Duodenal mucosa (tissue), 2 donors: ENCODE results near the gene PACSIN2.

Experiments used
- H3K27ac ChIP-seq: one replicate; pipeline ENCODE4 v1.7.0; 2013; ENCODE audit warnings: low read depth, low read length
- H3K27me3 ChIP-seq, 2 donors: one replicate each; pipeline ENCODE4 v1.7.0; 2013; ENCODE audit warnings: low read length in 2 of 2, control low read depth in 1 of 2; ENCODE audit not compliant: insufficient read depth in 2 of 2, control insufficient read depth in 1 of 2
- H3K36me3 ChIP-seq, 2 donors: one replicate each; pipeline ENCODE4 v1.7.0; 2013; ENCODE audit warnings: low read length in 2 of 2, control low read depth in 1 of 2; ENCODE audit not compliant: insufficient read depth in 2 of 2, control insufficient read depth in 1 of 2
- H3K4me1 ChIP-seq, 2 donors: one replicate each; pipeline ENCODE4 v1.7.0; 2013; ENCODE audit warnings: low read length in 2 of 2, control low read depth in 1 of 2; ENCODE audit not compliant: insufficient read depth in 2 of 2, control insufficient read depth in 1 of 2
- H3K4me3 ChIP-seq, 2 donors: one replicate each; pipeline ENCODE4 v1.7.0; 2013; ENCODE audit warnings: low read length in 2 of 2, low read depth in 1 of 2
- H3K9ac ChIP-seq, 2 donors: one replicate each; pipeline ENCODE4 v1.7.0; 2013; ENCODE audit warnings: low read length in 2 of 2, low read depth in 1 of 2
- H3K9me3 ChIP-seq, 2 donors: one replicate each; pipeline ENCODE4 v1.7.0; 2013; ENCODE audit warnings: low read length in 2 of 2, control low read depth in 1 of 2; ENCODE audit not compliant: control insufficient read depth in 1 of 2

The PACSIN2 gene

DNA sequence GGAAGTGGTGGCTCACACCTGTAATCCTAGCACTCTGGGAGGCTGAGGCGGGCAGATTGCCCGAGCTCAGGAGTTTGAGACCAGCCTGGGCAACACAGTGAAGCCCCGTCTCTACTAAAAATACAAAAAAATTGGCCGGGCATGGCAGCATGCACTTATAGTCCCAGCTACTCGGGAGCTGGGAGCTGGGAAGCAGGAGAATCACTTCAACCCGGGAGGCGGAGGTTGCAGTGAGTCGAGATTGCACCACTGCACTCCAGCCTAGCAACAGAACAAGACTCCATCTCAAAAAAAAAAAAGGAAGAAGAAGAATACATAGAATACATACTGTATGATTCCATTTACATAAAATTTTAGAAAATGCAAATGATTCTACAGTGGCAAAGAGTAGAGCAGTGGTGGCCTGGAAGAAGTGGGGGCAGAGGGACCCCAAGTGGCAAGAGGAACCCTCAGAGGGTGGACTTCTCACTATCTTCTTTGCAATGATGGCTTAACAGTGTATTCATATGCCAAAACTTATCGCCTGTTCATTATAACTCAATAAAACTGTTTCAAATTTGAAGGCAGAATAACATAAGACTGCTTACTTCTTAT lies 22.0 kb downstream of the PACSIN2 start:
- no peaks in the 10 kb centered on the region for H3K27me3 ChIP-seq
- H3K9ac ChIP-seq = no peak overlapping the region
- no peaks in the 10 kb centered on the region for H3K36me3 ChIP-seq
- no peak overlapping the region for H3K4me3 ChIP-seq
- peaks cover 37 to 39% of the 10 kb centered on the region in 2 donors for H3K4me1 ChIP-seq
- H3K27ac ChIP-seq = no peak overlapping the region
- H3K9me3 ChIP-seq = no peaks in the 10 kb centered on the region

- Histone ChIP-seq H3K27me3 (no peaks in the 10 kb centered on the region), H3K4me3 (no peak overlapping the region), H3K9me3 (no peaks in the 10 kb centered on the region), H3K36me3 (no peaks in the 10 kb centered on the region), H3K4me1 (peaks cover 37 to 39% of the 10 kb centered on the region in 2 donors), H3K9ac (no peak overlapping the region), H3K27ac (no peak overlapping the region)
Observed at GRCh38 chr22:42992092-42992491, 22.9 kb downstream of the PACSIN2 start.

- H3K9ac ChIP-seq = no peak overlapping the region
- peaks cover 37 to 39% of the 10 kb centered on the region in 2 donors for H3K4me1 ChIP-seq
- no peaks in the 10 kb centered on the region for H3K9me3 ChIP-seq
- no peaks in the 10 kb centered on the region for H3K27me3 ChIP-seq
- no peak overlapping the region for H3K4me3 ChIP-seq
- no peak overlapping the region for H3K27ac ChIP-seq
- no peaks in the 10 kb centered on the region for H3K36me3 ChIP-seq
Observed at GRCh38 chr22:42991010-42991651, 23.8 kb downstream of the PACSIN2 start.

- Histone ChIP-seq H3K9ac (no peak overlapping the region), H3K27ac (no peak overlapping the region), H3K4me1 (peaks cover 31 to 35% of the 10 kb centered on the region in 2 donors)
Observed at GRCh38 chr22:42990131-42990838, 24.7 kb downstream of the PACSIN2 start.

GRCh38 chr22:42986115-42986514 lies 28.8 kb downstream of the PACSIN2 start:
- H3K9me3 ChIP-seq = no peaks in the 10 kb centered on the region
- no peak overlapping the region for H3K27ac ChIP-seq
- no peaks in the 10 kb centered on the region for H3K27me3 ChIP-seq
- H3K4me3 ChIP-seq = no peak overlapping the region
- no peaks in the 10 kb centered on the region for H3K36me3 ChIP-seq
- H3K9ac ChIP-seq = no peak overlapping the region
- peaks cover 10 to 18% of the 10 kb centered on the region in 2 donors for H3K4me1 ChIP-seq

More at GRCh38 chr22:42990131-42990838, 24.7 kb downstream of the PACSIN2 start:
- no peaks in the 10 kb centered on the region for H3K36me3 ChIP-seq
- H3K9me3 ChIP-seq = no peaks in the 10 kb centered on the region
- no peak overlapping the region for H3K4me3 ChIP-seq
- no peaks in the 10 kb centered on the region for H3K27me3 ChIP-seq

DNA sequence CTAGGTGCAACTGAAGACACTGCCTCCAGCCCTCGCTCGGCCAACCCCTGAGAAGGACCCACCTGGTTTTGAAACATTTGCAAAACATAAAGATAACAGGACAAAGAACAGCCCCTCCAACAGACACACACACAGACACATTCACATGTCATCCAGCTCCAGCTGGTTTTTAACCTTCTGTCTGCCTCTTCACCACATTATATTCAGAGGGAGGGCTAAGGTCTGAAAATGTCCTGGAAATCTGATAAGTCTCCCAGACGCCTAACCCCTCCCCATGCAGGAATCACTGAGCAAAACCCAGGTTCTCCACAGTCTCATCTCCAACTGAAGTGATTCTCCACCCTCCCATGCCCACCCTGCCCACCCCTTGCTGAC lies 29.4 kb downstream of the PACSIN2 start:
- no peak overlapping the region for H3K9ac ChIP-seq
- H3K36me3 ChIP-seq = no peaks in the 10 kb centered on the region
- H3K27me3 ChIP-seq = no peaks in the 10 kb centered on the region
- no peak overlapping the region for H3K27ac ChIP-seq
- H3K9me3 ChIP-seq = no peaks in the 10 kb centered on the region
- H3K4me1 ChIP-seq = peaks cover 4 to 13% of the 10 kb centered on the region in 2 donors
- H3K4me3 ChIP-seq = no peak overlapping the region

GRCh38 chr22:42984814-42985530 lies 30.0 kb downstream of the PACSIN2 start:
- Histone ChIP-seq H3K4me3 (no peak overlapping the region), H3K4me1 (peaks cover 0 to 9% of the 10 kb centered on the region in 2 donors), H3K9me3 (no peaks in the 10 kb centered on the region), H3K27ac (no peak overlapping the region), H3K27me3 (no peaks in the 10 kb centered on the region), H3K9ac (peak overlapping the region in 1 of 2 donors; percentile 22), H3K36me3 (no peaks in the 10 kb centered on the region)

DNA sequence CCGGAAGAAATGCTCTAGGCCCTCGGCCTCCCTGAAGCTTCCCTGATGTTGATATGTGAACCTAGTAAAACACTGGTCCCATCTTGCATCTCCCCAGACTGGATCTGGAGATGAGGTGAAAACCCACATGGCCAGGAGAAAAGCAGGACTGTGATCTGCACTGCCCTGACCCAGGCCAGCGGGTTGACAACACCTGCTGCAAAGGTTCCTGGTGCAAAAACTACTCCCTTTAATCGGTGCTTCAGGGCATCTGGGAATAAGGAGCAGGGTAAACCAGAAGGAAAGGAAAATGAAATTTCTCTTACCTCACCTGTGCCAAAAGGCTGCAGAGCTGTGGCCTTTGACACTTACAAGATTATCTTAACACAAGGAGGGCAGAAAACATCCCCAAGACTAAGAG lies 30.6 kb downstream of the PACSIN2 start:
- Histone ChIP-seq H3K36me3 (no peaks in the 10 kb centered on the region), H3K4me3 (no peak overlapping the region), H3K9ac (peak overlapping the region in 1 of 2 donors; percentile 22), H3K9me3 (no peaks in the 10 kb centered on the region), H3K4me1 (peaks cover 0 to 9% of the 10 kb centered on the region in 2 donors), H3K27ac (no peak overlapping the region), H3K27me3 (no peaks in the 10 kb centered on the region)

DNA sequence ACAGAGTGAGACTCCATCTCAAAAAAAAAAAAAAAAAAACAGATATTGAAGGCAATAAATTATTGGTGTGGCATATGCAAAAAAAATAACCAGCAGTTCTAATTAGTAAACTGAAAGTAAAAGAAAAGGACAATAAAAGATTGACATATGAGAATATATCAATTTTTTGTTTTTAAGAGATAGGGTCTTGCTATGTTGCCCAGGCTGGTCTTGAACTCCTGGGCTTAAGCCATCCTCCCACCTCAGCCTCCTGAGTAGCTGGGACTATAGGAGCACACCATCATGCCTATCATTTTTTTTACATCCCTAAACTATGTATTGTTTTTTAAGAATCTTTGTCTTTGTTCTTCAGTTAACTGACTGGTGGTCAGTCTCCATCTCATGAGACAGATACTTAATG lies 31.5 kb downstream of the PACSIN2 start:
- no peaks in the 10 kb centered on the region for H3K9me3 ChIP-seq
- H3K4me1 ChIP-seq = peaks cover 4 to 9% of the 10 kb centered on the region in 2 donors
- H3K36me3 ChIP-seq = no peaks in the 10 kb centered on the region
- H3K27ac ChIP-seq = no peak overlapping the region
- no peak overlapping the region for H3K4me3 ChIP-seq
- H3K27me3 ChIP-seq = no peaks in the 10 kb centered on the region
- no peak overlapping the region for H3K9ac ChIP-seq

DNA sequence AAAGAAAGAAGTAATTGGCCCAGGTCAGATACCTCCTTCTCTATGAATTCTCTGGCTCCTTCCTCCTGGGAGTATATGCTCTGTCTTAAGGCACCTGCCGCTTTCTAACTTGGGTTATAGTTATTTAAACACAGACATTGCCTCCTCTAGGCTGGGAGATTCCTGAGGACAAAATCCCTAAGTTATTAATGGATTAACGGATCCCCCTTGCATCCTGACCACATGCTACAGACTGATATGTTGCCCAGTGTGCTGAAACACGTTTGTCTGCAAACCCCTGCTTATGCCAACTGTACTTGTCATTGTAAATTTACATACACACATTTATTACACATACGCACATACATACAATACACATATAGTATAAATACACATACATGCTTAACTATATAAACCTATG lies 35.3 kb downstream of the PACSIN2 start:
- no peaks in the 10 kb centered on the region for H3K27me3 ChIP-seq
- peaks cover 21 to 27% of the 10 kb centered on the region in 2 donors for H3K4me1 ChIP-seq
- H3K4me3 ChIP-seq = no peak overlapping the region
- H3K36me3 ChIP-seq = no peaks in the 10 kb centered on the region
- no peak overlapping the region for H3K27ac ChIP-seq
- H3K9me3 ChIP-seq = no peaks in the 10 kb centered on the region
- no peak overlapping the region for H3K9ac ChIP-seq
